Fibroblast of mammary gland (primary cell): ENCODE measurements around the gene RBM46.

Experiments used
- DNase-seq: peaks from one replicate; pipeline ENCODE4 v3.0.0-alpha.2; 2010; ENCODE audit warnings: low read depth
- H3K4me3 ChIP-seq: 2 replicates; pipeline ENCODE4 v1.5.1; 2011; ENCODE audit warnings: low read depth, mild to moderate bottlenecking, low read length, moderate library complexity; ENCODE audit not compliant: control insufficient read depth
- CTCF ChIP-seq: conservative IDR thresholded peaks from 2 replicates; pipeline ENCODE4 v1.5.1; 2011; ENCODE audit warnings: low read depth, low read length, inconsistent platforms; ENCODE audit not compliant: control insufficient read depth, insufficient read depth

RBM46 gene

GRCh38 chr4:154781126-154781982, at the start of gene RBM46:
Gene RBM46, plus strand, starts transcription at chr4:154781272. Its CDS starts 15,481 bp downstream, at chr4:154796753.
- no peak within 1 kb of the TSS for H3K4me3 ChIP-seq
- DNase-seq, result no peak

GRCh38 chr4:154731756-154732155, 49.3 kb upstream of the RBM46 start:
- TF ChIP-seq CTCF, result no peak

More at GRCh38 chr4:154781126-154781982, at the start of gene RBM46:
- TF ChIP-seq CTCF, result no peak

GRCh38 chr4:154732669-154733068, 48.4 kb upstream of the RBM46 start:
- no peak for TF ChIP-seq CTCF
- H3K4me3 ChIP-seq, result no peak overlapping the region
- no peak for DNase-seq

More at GRCh38 chr4:154731756-154732155, 49.3 kb upstream of the RBM46 start:
- DNase-seq, result no peak
- H3K4me3 ChIP-seq, result no peak overlapping the region

- no peak overlapping the region for H3K4me3 ChIP-seq
- no peak for DNase-seq
- TF ChIP-seq CTCF, result no peak
These were observed 44.3 kb upstream of the RBM46 start for GRCh38 chr4:154736770-154737169.

- peak; percentile 7 for DNase-seq
- no peak for TF ChIP-seq CTCF
- no peak overlapping the region for H3K4me3 ChIP-seq
These were observed 42.6 kb upstream of the RBM46 start for GRCh38 chr4:154738426-154738825.

- H3K4me3 ChIP-seq, result no peak overlapping the region
- no peak for DNase-seq
- no peak for TF ChIP-seq CTCF
These were observed 42.0 kb upstream of the RBM46 start for GRCh38 chr4:154739111-154739510.
